H9 (cell line): ENCODE measurements around the gene DPYSL5. TPM values are rescaled to one million over a fixed set of nuclear protein-coding genes. Genes with fewer than 3 reads are reported as not detected.

Experiments
- DNase-seq: peaks from one replicate; pipeline ENCODE4 v3.0.0-alpha.2; 2017
- H2AFZ ChIP-seq: one replicate; pipeline ENCODE4 v1.6.1; 2013; ENCODE audit warnings: mild to moderate bottlenecking, low read length, control low read depth, moderate library complexity
- H2AK5ac ChIP-seq: 2 replicates; pipeline ENCODE4 v1.6.1; 2013; ENCODE audit warnings: low read length, control low read depth, mixed read lengths; ENCODE audit not compliant: insufficient read length
- H2BK120ac ChIP-seq: one replicate; pipeline ENCODE4 v1.6.1; 2013; ENCODE audit warnings: low read depth, mild to moderate bottlenecking, low read length, control low read depth, inconsistent platforms; ENCODE audit not compliant: poor library complexity, severe bottlenecking
- H2BK12ac ChIP-seq: 2 replicates; pipeline ENCODE4 v1.6.1; 2013; ENCODE audit warnings: low read length, control low read depth, mixed read lengths, low read depth; ENCODE audit not compliant: insufficient read length
- H2BK15ac ChIP-seq: 2 replicates; pipeline ENCODE4 v1.6.1; 2013; ENCODE audit warnings: low read depth, low read length, control low read depth
- H2BK20ac ChIP-seq: one replicate; pipeline ENCODE4 v1.6.1; 2013; ENCODE audit warnings: low read depth, mild to moderate bottlenecking, low read length, control low read depth, inconsistent platforms; ENCODE audit not compliant: poor library complexity, severe bottlenecking
- H2BK5ac ChIP-seq: 2 replicates; pipeline ENCODE4 v1.6.1; 2013; ENCODE audit warnings: low read length, control low read depth, mixed read lengths; ENCODE audit not compliant: insufficient read length
- H3K14ac ChIP-seq: 2 replicates; pipeline ENCODE4 v1.6.1; 2013; ENCODE audit warnings: low read length, control low read depth; ENCODE audit not compliant: insufficient read depth
- H3K18ac ChIP-seq: 2 replicates; pipeline ENCODE4 v1.6.1; 2013; ENCODE audit warnings: low read depth, mild to moderate bottlenecking, mixed read lengths, low read length, control low read depth; ENCODE audit not compliant: insufficient read length
- H3K23ac ChIP-seq: 2 replicates; pipeline ENCODE4 v1.6.1; 2013; ENCODE audit warnings: low read length, control low read depth, mixed read lengths, low read depth; ENCODE audit not compliant: insufficient read length
- H3K23me2 ChIP-seq: 2 replicates; pipeline ENCODE4 v1.6.1; 2013; ENCODE audit warnings: low read depth, mild to moderate bottlenecking, mixed read lengths, low read length, control low read depth; ENCODE audit not compliant: insufficient read length, poor library complexity, severe bottlenecking
- H3K27ac ChIP-seq: 2 replicates; pipeline ENCODE4 v1.5.1; 2013; ENCODE audit warnings: low read length, control low read depth, mixed read lengths, low read depth; ENCODE audit not compliant: insufficient read length
- H3K27me3 ChIP-seq: 2 replicates; pipeline ENCODE4 v1.6.1; 2013; ENCODE audit warnings: low read length, control low read depth, inconsistent platforms; ENCODE audit not compliant: insufficient read depth
- H3K4ac ChIP-seq: 2 replicates; pipeline ENCODE4 v1.6.1; 2013; ENCODE audit warnings: low read depth, mild to moderate bottlenecking, control low read depth, inconsistent platforms, low read length, moderate library complexity
- H3K4me1 ChIP-seq: 2 replicates; pipeline ENCODE4 v1.6.1; 2013; ENCODE audit warnings: low read length, control low read depth, inconsistent platforms; ENCODE audit not compliant: insufficient read depth
- H3K4me2 ChIP-seq: 2 replicates; pipeline ENCODE4 v1.6.1; 2013; ENCODE audit warnings: low read length, control low read depth, mixed read lengths; ENCODE audit not compliant: insufficient read length, insufficient read depth
- H3K56ac ChIP-seq: 2 replicates; pipeline ENCODE4 v1.6.1; 2013; ENCODE audit warnings: low read depth, mild to moderate bottlenecking, mixed read lengths, low read length, control low read depth; ENCODE audit not compliant: insufficient read length
- H3K79me1 ChIP-seq: 2 replicates; pipeline ENCODE4 v1.6.1; 2013; ENCODE audit warnings: low read depth, mild to moderate bottlenecking, moderate library complexity, low read length, control low read depth, inconsistent platforms; ENCODE audit not compliant: insufficient read depth, poor library complexity, severe bottlenecking
- H3K79me2 ChIP-seq: 2 replicates; pipeline ENCODE4 v1.6.1; 2013; ENCODE audit warnings: low read length, control low read depth, inconsistent platforms; ENCODE audit not compliant: insufficient read depth
- H3K9ac ChIP-seq: 2 replicates; pipeline ENCODE4 v1.6.1; 2013; ENCODE audit warnings: low read length, control low read depth, mixed read lengths; ENCODE audit not compliant: insufficient read length; ENCODE audit errors: extremely low read depth
- H3K9me3 ChIP-seq: one replicate; pipeline ENCODE4 v1.6.1; 2013; ENCODE audit warnings: low read depth, low read length, inconsistent platforms; ENCODE audit not compliant: control insufficient read depth
- H3T11ph ChIP-seq: one replicate; pipeline ENCODE4 v1.6.1; 2013; ENCODE audit warnings: mild to moderate bottlenecking, low read length, control low read depth, inconsistent platforms
- H4K20me1 ChIP-seq: one replicate; pipeline ENCODE4 v1.6.1; 2013; ENCODE audit not compliant: control insufficient read depth, insufficient read length, insufficient read depth
- H4K5ac ChIP-seq: 2 replicates; pipeline ENCODE4 v1.6.1; 2013; ENCODE audit warnings: low read depth, mild to moderate bottlenecking, mixed read lengths, low read length, control low read depth; ENCODE audit not compliant: insufficient read length
- H4K8ac ChIP-seq: replicated peaks from 2 replicates; pipeline ENCODE4 v1.6.1; 2013; ENCODE audit warnings: low read length, control low read depth, mixed read lengths, low read depth; ENCODE audit not compliant: insufficient read length
- H4K91ac ChIP-seq: 2 replicates; pipeline ENCODE4 v1.6.1; 2013; ENCODE audit warnings: low read depth, mild to moderate bottlenecking, moderate library complexity, mixed read lengths, low read length, control low read depth; ENCODE audit not compliant: insufficient read length
- H3K27ac Mint-ChIP-seq, 3 experiments: 2 replicates in 2 of 3; 3 replicates in 1 of 3; pipeline ENCODE4 v1.8.0; 2020 to 2021; ENCODE audit warnings: mixed read lengths in 3 of 3, mild to moderate bottlenecking in 1 of 3, moderate library complexity in 1 of 3
- H3K27me3 Mint-ChIP-seq: 2 replicates; pipeline ENCODE4 v1.8.0; 2021; ENCODE audit warnings: low read depth, mild to moderate bottlenecking, moderate library complexity, mixed read lengths
- H3K36me3 Mint-ChIP-seq, 3 experiments: 2 replicates in 2 of 3; 3 replicates in 1 of 3; pipeline ENCODE4 v1.8.0; 2020 to 2021; ENCODE audit warnings: low read depth in 3 of 3, mixed read lengths in 3 of 3; ENCODE audit not compliant: insufficient read depth in 1 of 3
- H3K4me1 Mint-ChIP-seq, 2 experiments: 2 replicates each; pipeline ENCODE4 v1.8.0; 2020; ENCODE audit warnings: mixed read lengths in 2 of 2
- H3K4me3 Mint-ChIP-seq, 2 experiments: 2 replicates in 1 of 2; 3 replicates in 1 of 2; pipeline ENCODE4 v1.8.0; 2020 to 2021; ENCODE audit warnings: mild to moderate bottlenecking in 2 of 2, mixed read lengths in 2 of 2, moderate library complexity in 1 of 2
- H3K9me3 Mint-ChIP-seq, 2 experiments: 2 replicates in 1 of 2; 3 replicates in 1 of 2; pipeline ENCODE4 v1.8.0; 2020; ENCODE audit warnings: mild to moderate bottlenecking in 2 of 2, mixed read lengths in 2 of 2, moderate library complexity in 1 of 2
- WGBS: extraction: QIAGEN DNeasy Blood & Tissue Kit; methylation state at CpG from one replicate; pipeline ENCODE4 v1.1.7; 2013; ENCODE audit warnings: missing lambda C conversion rate, low lambda C conversion rate, mixed read lengths; ENCODE audit not compliant: insufficient read length; ENCODE audit errors: extremely low coverage; 5-methylcytosine and 5-hydroxymethylcytosine counted together
- total RNA-seq: library from RNA; stranded (reverse); gene quantifications from 2 replicates; pipeline ENCODE4 v1.2.1, GENCODE V29; 2021
- TF ChIP-seq, protein P1 (sequence below): fragments of 200-600 bp; sonication (generic); conservative IDR thresholded peaks from 3 replicates; pipeline ENCODE4 v1.8.0; 2021; ENCODE audit warnings: antibody characterized with exemption, mild to moderate bottlenecking

Gene DPYSL5
- total RNA-seq, 1 experiment from 2014 or later, result 6.4 TPM

DNA sequence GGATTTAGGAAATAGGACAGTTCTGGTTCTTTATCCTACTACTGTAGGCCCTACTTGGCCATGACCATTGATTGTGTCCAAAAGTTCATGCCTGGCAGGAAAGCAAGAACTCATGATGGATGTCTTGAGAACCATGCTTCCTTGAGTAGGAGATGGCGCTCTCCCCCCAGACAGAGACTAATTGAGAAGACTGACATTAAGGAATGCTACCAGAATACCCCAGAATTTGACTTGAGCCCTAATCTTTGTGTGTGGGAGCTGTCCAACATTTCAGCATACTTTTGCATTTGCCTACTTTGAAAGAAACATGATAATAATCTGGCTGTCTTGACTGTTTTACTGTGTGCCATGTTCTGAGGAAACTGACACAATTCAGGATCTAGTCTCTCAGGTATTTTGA, 145.8 kb downstream of the DPYSL5 start:
- Histone ChIP-seq H3K23ac (no peak overlapping the region), H2BK5ac (no peak overlapping the region), H4K91ac (no peak overlapping the region), H3K9ac (no peak overlapping the region), H2AFZ (no peak overlapping the region), H3K4ac (no peak overlapping the region), H3K79me2 (no peaks in the 10 kb centered on the region), H2AK5ac (no peak overlapping the region), H3K27me3 (no peaks in the 10 kb centered on the region), H3K9me3 (no peaks in the 10 kb centered on the region), H2BK12ac (no peak overlapping the region), H3K56ac (no peak overlapping the region), H2BK15ac (no peak overlapping the region), H3K4me2 (no peak overlapping the region), H3T11ph (no peak overlapping the region), H2BK120ac (no peak overlapping the region), H3K27ac (no peak overlapping the region), H4K8ac (no peak overlapping the region), H4K5ac (no peak overlapping the region), H2BK20ac (no peak overlapping the region), H3K79me1 (no peaks in the 10 kb centered on the region), H4K20me1 (no peaks in the 10 kb centered on the region), H3K23me2 (no peaks in the 10 kb centered on the region), H3K4me1 (no peaks in the 10 kb centered on the region), H3K14ac (no peak overlapping the region), H3K18ac (no peak overlapping the region)
- H3K4me1 Mint-ChIP-seq, result peaks cover 0 to 4% of the 10 kb centered on the region in 2 experiments; a peak in 1 of 4 replicates
- TF ChIP-seq, protein P1, sequence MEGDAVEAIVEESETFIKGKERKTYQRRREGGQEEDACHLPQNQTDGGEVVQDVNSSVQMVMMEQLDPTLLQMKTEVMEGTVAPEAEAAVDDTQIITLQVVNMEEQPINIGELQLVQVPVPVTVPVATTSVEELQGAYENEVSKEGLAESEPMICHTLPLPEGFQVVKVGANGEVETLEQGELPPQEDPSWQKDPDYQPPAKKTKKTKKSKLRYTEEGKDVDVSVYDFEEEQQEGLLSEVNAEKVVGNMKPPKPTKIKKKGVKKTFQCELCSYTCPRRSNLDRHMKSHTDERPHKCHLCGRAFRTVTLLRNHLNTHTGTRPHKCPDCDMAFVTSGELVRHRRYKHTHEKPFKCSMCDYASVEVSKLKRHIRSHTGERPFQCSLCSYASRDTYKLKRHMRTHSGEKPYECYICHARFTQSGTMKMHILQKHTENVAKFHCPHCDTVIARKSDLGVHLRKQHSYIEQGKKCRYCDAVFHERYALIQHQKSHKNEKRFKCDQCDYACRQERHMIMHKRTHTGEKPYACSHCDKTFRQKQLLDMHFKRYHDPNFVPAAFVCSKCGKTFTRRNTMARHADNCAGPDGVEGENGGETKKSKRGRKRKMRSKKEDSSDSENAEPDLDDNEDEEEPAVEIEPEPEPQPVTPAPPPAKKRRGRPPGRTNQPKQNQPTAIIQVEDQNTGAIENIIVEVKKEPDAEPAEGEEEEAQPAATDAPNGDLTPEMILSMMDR, result no peak
- no CpG with 5 or more reads among the region's 1 CpG for WGBS
- no peaks in the 10 kb centered on the region for H3K36me3 Mint-ChIP-seq
- H3K27me3 Mint-ChIP-seq, result peaks cover 12% of the 10 kb centered on the region
- DNase-seq, result no peak
- no peak overlapping the region for H3K27ac Mint-ChIP-seq
- H3K4me3 Mint-ChIP-seq, result no peak overlapping the region
- H3K9me3 Mint-ChIP-seq, result no peaks in the 10 kb centered on the region
